Measurements from ENCODE around the gene IRGQ.

GRCh38 chr19:43643326-43643725, 47.4 kb upstream of the IRGQ start:
- no peak for TF ChIP-seq EZH2phosphoT487 (IDR thresholded peaks at IDR 0.05; ENCODE audit: insufficient read depth, low read depth)
- TF ChIP-seq EZH2 (IDR thresholded peaks at IDR 0.05; ENCODE audit: insufficient read depth, poor library complexity, severe bottlenecking): no peak

Measured in GM23248 (cell line).